ENCODE data around the gene DNAH11. TPM values are rescaled to one million over a fixed set of nuclear protein-coding genes. Genes with fewer than 3 reads are reported as not detected.

Gene DNAH11
- total RNA-seq, 4 donors from 2014 or later: 0.10 to 0.62 (median 0.23) TPM

DNA sequence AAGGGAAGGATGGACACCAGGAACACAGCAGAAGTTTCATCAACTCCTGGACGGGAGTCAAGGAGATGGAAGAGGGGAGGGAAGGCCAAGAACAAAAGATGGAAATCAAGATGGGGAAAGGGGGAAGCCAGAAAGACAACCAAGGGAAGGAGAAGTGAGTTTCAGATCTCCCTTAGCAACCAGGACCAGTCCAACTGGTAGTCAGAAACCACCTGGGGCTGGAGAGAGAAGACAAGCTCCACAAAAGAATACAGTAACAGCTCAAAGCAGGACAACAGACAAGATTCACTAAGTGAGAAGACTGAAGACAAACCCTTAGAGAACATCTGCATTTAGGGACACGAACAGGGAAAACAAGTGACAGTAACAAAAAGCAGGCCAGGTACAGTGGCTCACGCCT lies 372.3 kb downstream of the DNAH11 start:
- Histone ChIP-seq H3K27ac (no peak overlapping the region), H3K4me3 (no peak overlapping the region), H3K9me3 (no peaks in the 10 kb centered on the region), H3K36me3 (no peaks in the 10 kb centered on the region), H3K27me3 (no peaks in the 10 kb centered on the region), H3K4me1 (peaks cover 14 to 15% of the 10 kb centered on the region in 2 donors)
- TF ChIP-seq POLR2A (IDR thresholded peaks at IDR 0.05): no peak
- TF ChIP-seq, protein P1, sequence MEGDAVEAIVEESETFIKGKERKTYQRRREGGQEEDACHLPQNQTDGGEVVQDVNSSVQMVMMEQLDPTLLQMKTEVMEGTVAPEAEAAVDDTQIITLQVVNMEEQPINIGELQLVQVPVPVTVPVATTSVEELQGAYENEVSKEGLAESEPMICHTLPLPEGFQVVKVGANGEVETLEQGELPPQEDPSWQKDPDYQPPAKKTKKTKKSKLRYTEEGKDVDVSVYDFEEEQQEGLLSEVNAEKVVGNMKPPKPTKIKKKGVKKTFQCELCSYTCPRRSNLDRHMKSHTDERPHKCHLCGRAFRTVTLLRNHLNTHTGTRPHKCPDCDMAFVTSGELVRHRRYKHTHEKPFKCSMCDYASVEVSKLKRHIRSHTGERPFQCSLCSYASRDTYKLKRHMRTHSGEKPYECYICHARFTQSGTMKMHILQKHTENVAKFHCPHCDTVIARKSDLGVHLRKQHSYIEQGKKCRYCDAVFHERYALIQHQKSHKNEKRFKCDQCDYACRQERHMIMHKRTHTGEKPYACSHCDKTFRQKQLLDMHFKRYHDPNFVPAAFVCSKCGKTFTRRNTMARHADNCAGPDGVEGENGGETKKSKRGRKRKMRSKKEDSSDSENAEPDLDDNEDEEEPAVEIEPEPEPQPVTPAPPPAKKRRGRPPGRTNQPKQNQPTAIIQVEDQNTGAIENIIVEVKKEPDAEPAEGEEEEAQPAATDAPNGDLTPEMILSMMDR (IDR thresholded peaks at IDR 0.05 in 4 of 5, conservative IDR thresholded peaks at IDR 0.05 in 1 of 5): no peak
- intact Hi-C loops (cut with DNase I; ENCODE audit: low total_unique reads) (no loop called here), in situ Hi-C loops (cut with MboI; ENCODE audit: low sequenced_read_pairs in 4 of 4) (no loop called here)
- DNase-seq: no peak
- ATAC-seq: no peak

DNA sequence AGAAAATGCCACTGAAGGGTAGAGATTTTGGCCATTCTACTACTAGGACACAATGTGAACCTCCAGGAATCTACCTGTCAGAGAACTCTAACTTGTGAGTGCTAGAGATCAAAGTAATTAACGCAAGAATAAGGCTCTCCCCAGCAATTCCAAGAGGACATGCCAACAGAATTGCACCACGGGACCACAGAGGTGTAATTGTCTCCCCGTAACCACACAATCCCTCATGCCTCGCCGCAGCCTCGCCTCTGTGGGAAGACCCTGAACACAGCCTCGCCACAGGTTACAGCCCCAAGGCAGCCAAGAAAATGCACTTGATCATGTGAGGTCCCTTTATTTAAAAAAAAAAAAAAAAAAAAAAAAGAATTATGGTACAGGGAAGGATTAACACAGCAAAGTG lies 373.3 kb downstream of the DNAH11 start:
- Histone ChIP-seq H3K4me3 (no peak overlapping the region), H3K27ac (no peak overlapping the region), H3K27me3 (no peaks in the 10 kb centered on the region), H3K36me3 (no peaks in the 10 kb centered on the region), H3K4me1 (peaks cover 9 to 14% of the 10 kb centered on the region in 2 donors), H3K9me3 (no peaks in the 10 kb centered on the region)
- ATAC-seq: no peak
- DNase-seq: no peak
- TF ChIP-seq, protein P1 (IDR thresholded peaks at IDR 0.05 in 4 of 5, conservative IDR thresholded peaks at IDR 0.05 in 1 of 5): no peak
- TF ChIP-seq POLR2A (IDR thresholded peaks at IDR 0.05): no peak
- intact Hi-C loops (cut with DNase I; ENCODE audit: low total_unique reads) (no loop called here), in situ Hi-C loops (cut with MboI; ENCODE audit: low sequenced_read_pairs in 4 of 4) (no loop called here)

DNA sequence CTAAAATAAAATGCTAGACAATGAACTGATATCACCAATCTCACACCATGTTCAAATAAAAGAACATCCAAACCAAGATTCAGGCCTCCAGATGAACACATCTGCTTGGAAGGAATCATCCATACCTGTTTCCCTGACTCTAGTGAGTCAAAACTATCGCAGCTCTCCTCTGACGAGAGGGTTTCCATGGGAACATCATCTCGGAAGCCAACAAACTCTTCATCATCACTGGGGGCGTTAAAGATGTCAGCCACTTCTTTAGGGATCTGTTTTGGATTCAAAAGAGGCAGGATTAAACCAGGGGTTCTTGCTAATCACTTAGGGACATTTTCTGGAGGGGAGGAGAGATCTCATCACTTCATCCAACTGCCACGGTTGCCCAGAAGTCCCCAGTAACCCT lies 373.8 kb downstream of the DNAH11 start:
- no peak overlapping the region for H3K27ac ChIP-seq
- TF ChIP-seq POLR2A (IDR thresholded peaks at IDR 0.05): no peak
- TF ChIP-seq, protein P1 (IDR thresholded peaks at IDR 0.05 in 4 of 5, conservative IDR thresholded peaks at IDR 0.05 in 1 of 5): no peak

DNA sequence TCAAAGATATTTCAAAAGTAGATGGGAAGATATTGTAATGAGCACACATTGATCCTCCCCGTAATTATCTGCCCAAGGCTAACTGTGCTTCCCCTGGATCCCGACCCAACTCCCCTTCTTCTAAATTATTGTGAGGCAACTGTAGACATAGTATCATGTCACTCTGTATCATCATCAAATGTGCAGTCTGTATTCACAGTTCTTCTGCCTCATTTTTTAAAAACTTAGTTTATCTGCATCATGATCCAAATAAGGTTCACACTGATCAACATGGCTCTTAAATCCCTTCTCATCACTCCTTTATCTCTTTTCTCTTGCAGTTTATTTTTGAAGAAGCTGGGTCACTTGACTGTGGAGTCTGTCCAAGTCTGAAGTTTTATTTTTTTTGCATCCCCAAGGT lies 375.4 kb downstream of the DNAH11 start:
- no peak for DNase-seq
- Histone ChIP-seq H3K27me3 (no peaks in the 10 kb centered on the region), H3K4me1 (no peaks in the 10 kb centered on the region), H3K4me3 (no peak overlapping the region), H3K27ac (no peak overlapping the region), H3K36me3 (no peaks in the 10 kb centered on the region), H3K9me3 (no peaks in the 10 kb centered on the region)
- TF ChIP-seq, protein P1 (IDR thresholded peaks at IDR 0.05 in 4 of 5, conservative IDR thresholded peaks at IDR 0.05 in 1 of 5): no peak
- TF ChIP-seq POLR2A (IDR thresholded peaks at IDR 0.05): no peak
- in situ Hi-C loops (cut with MboI; ENCODE audit: low sequenced_read_pairs in 4 of 4): no loop called here
- intact Hi-C loops (cut with DNase I; ENCODE audit: low total_unique reads): no loop called here
- ATAC-seq: no peak

More for the DNA sequence above, 373.8 kb downstream of the DNAH11 start:
- Histone ChIP-seq H3K27me3 (no peaks in the 10 kb centered on the region), H3K4me1 (peaks cover 9 to 14% of the 10 kb centered on the region in 2 donors), H3K36me3 (no peaks in the 10 kb centered on the region), H3K4me3 (no peak overlapping the region), H3K9me3 (no peaks in the 10 kb centered on the region)
- ATAC-seq (no peak), DNase-seq (no peak)
- intact Hi-C loops (cut with DNase I; ENCODE audit: low total_unique reads): no loop called here
- in situ Hi-C loops (cut with MboI; ENCODE audit: low sequenced_read_pairs in 4 of 4): no loop called here

DNA sequence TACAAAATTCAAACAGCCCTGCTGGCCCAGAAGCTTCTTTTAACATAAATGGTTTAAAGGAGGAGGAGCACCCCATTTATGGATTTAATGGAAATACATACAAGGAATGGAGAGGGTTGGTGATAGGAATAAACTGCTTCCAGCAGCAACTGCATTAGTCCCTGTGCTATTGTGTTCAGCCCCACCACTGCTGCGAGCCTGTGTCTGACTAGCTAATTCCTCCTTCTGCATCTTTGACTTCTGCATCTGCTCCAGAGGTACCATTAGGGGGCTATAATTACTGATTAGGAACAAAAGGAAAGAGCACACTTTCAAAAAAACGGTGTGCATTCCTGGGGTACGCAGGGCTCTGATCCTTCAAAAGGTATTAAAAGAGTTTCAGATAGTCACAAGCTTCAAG lies 378.1 kb downstream of the DNAH11 start:
- no peak for ATAC-seq
- Histone ChIP-seq H3K27me3 (no peaks in the 10 kb centered on the region), H3K36me3 (no peaks in the 10 kb centered on the region), H3K4me3 (no peak overlapping the region), H3K9me3 (no peaks in the 10 kb centered on the region), H3K27ac (no peak overlapping the region), H3K4me1 (no peaks in the 10 kb centered on the region)
- intact Hi-C loops (cut with DNase I; ENCODE audit: low total_unique reads): no loop called here
- in situ Hi-C loops (cut with MboI; ENCODE audit: low sequenced_read_pairs in 4 of 4): no loop called here
- DNase-seq: no peak
- TF ChIP-seq, protein P1 (IDR thresholded peaks at IDR 0.05 in 4 of 5, conservative IDR thresholded peaks at IDR 0.05 in 1 of 5): no peak
- TF ChIP-seq POLR2A (IDR thresholded peaks at IDR 0.05): no peak
